B cell (primary cell): ENCODE data around the gene PNKD. TPM values are rescaled to one million over a fixed set of nuclear protein-coding genes. Genes with fewer than 3 reads are reported as not detected.

Source experiments
- ATAC-seq: fragments of 200-7000 bp; cut with Tn5 transposase; one replicate; pipeline ENCODE4 v1.10.0; 2021; ENCODE audit warnings: low read depth, mild to moderate bottlenecking, moderate number of reproducible peaks, moderate library complexity
- CTCF ChIA-PET: fragments of 350-600 bp; sonication (Branson Sonifier 250); formaldehyde crosslinking; loops from one replicate; lab custom pipeline; 2021; ENCODE audit warnings: antibody characterized with exemption, inconsistent platforms; lab: Charles Lee
- POLR2A ChIA-PET: fragments of 350-600 bp; sonication (Branson Sonifier 250); formaldehyde crosslinking; loops from one replicate; lab custom pipeline; 2021; ENCODE audit warnings: antibody characterized with exemption; lab: Charles Lee
- DNase-seq: peaks from one replicate; pipeline ENCODE4 v3.0.0; 2013
- H2AFZ ChIP-seq: 2 replicates; pipeline ENCODE4 v1.6.1; 2012; ENCODE audit warnings: mild to moderate bottlenecking, low read depth, low read length; ENCODE audit not compliant: insufficient read depth, poor library complexity, severe bottlenecking
- H3K27ac ChIP-seq, 2 donors: 1 replicate in 1 of 2; 2 replicates in 1 of 2; pipeline ENCODE4 v1.5.1; 2012 to 2013; ENCODE audit warnings: low read length in 2 of 2, mild to moderate bottlenecking in 2 of 2, moderate library complexity in 1 of 2
- H3K27me3 ChIP-seq, 4 experiments: fragments of 200-600 bp in 1 of 4; sonication (generic) in 1 of 4; replicated peaks in 1 of 4; 1 replicate in 2 of 4; 2 replicates in 2 of 4; pipeline versions ENCODE4 v1.6.1 to v1.7.0; 2013 to 2016; ENCODE audit warnings: low read length in 3 of 4, mild to moderate bottlenecking in 2 of 4, mixed read lengths in 1 of 4, moderate library complexity in 1 of 4; ENCODE audit not compliant: insufficient read depth in 4 of 4, control insufficient read depth in 3 of 4; ENCODE audit errors: control extremely low read depth in 1 of 4
- H3K36me3 ChIP-seq, 2 experiments: replicated peaks in 1 of 2; 1 replicate in 1 of 2; 2 replicates in 1 of 2; pipeline versions ENCODE4 v1.6.1 to v1.7.1; 2013; ENCODE audit warnings: low read length in 1 of 2; ENCODE audit not compliant: insufficient read depth in 2 of 2, control insufficient read depth in 1 of 2; ENCODE audit errors: control extremely low read depth in 1 of 2, extremely low read depth in 1 of 2
- H3K4me1 ChIP-seq, 2 donors: fragments of 200-600 bp in 1 of 2; sonication (generic) in 1 of 2; 1 replicate in 1 of 2; 2 replicates in 1 of 2; pipeline versions ENCODE4 v1.5.1 to v1.6.1; 2013 to 2017; ENCODE audit warnings: low read length in 2 of 2; ENCODE audit not compliant: control insufficient read depth in 2 of 2, insufficient read depth in 2 of 2
- H3K4me2 ChIP-seq: replicated peaks from 2 replicates; pipeline ENCODE3; 2012; ENCODE audit warnings: mild to moderate bottlenecking, low read depth, low read length; ENCODE audit not compliant: poor library complexity, severe bottlenecking
- H3K4me3 ChIP-seq, 5 experiments: fragments of 200-600 bp in 1 of 5; sonication (generic) in 1 of 5; 1 replicate in 3 of 5; 2 replicates in 2 of 5; pipeline versions ENCODE4 v1.5.1 to v1.7.0; 2011 to 2016; ENCODE audit warnings: low read length in 4 of 5, mild to moderate bottlenecking in 4 of 5, low read depth in 2 of 5, control low read depth in 1 of 5, moderate library complexity in 1 of 5; ENCODE audit not compliant: insufficient read depth in 1 of 5; ENCODE audit errors: control extremely low read depth in 1 of 5, extremely low read depth in 1 of 5
- H3K79me2 ChIP-seq: fragments of 200-600 bp; sonication (generic); one replicate; pipeline ENCODE4 v1.6.0; 2016; ENCODE audit warnings: low read length; ENCODE audit not compliant: control insufficient read depth, insufficient read depth
- H3K9ac ChIP-seq: fragments of 200-600 bp; sonication (generic); 2 replicates; pipeline ENCODE4 v1.6.1; 2017; ENCODE audit warnings: mild to moderate bottlenecking, low read length, moderate library complexity
- H3K9me3 ChIP-seq, 3 donors: one replicate each; pipeline versions ENCODE4 v1.6.1 to v1.7.1; 2013; ENCODE audit warnings: low read length in 2 of 3; ENCODE audit not compliant: control insufficient read depth in 2 of 3, insufficient read depth in 1 of 3; ENCODE audit errors: control extremely low read depth in 1 of 3
- H4K20me1 ChIP-seq: 2 replicates; pipeline ENCODE4 v1.6.0; 2012; ENCODE audit warnings: mild to moderate bottlenecking, low read length; ENCODE audit not compliant: insufficient read depth, control insufficient read depth, poor library complexity, severe bottlenecking
- H3K27ac Mint-ChIP-seq: one replicate; pipeline ENCODE4 v1.8.0; 2021; ENCODE audit warnings: mixed read lengths
- H3K27me3 Mint-ChIP-seq: one replicate; pipeline ENCODE4 v1.8.0; 2021; ENCODE audit warnings: mixed read lengths
- H3K4me1 Mint-ChIP-seq: one replicate; pipeline ENCODE4 v1.8.0; 2021; ENCODE audit warnings: mixed read lengths
- H3K4me3 Mint-ChIP-seq: one replicate; pipeline ENCODE4 v1.8.0; 2021; ENCODE audit warnings: mixed read lengths
- H3K9me3 Mint-ChIP-seq: one replicate; pipeline ENCODE4 v1.8.0; 2022; ENCODE audit warnings: mixed read lengths; ENCODE audit not compliant: insufficient read depth
- CTCF ChIP-seq: fragments of 200-600 bp; IDR thresholded peaks from one replicate; pipeline ENCODE4 v1.8.0; 2022; ENCODE audit warnings: antibody characterized with exemption, mild to moderate bottlenecking
- EZH2 ChIP-seq: IDR thresholded peaks from 2 replicates; pipeline ENCODE4 v1.6.1; 2012; ENCODE audit warnings: borderline replicate concordance, low read depth, mild to moderate bottlenecking, moderate library complexity, low read length; ENCODE audit not compliant: insufficient read depth, poor library complexity, severe bottlenecking
- WGBS: methylation state at CpG from one replicate; pipeline ENCODE4 v1.1.5; 2013; ENCODE audit warnings: missing lambda C conversion rate; ENCODE audit not compliant: insufficient coverage; 5-methylcytosine and 5-hydroxymethylcytosine counted together
- intact Hi-C: fragments of 100-400 bp; cut with micrococcal nuclease; formaldehyde crosslinking; loops from one replicate; pipeline ENCODE4 v1.10.0; 2022
- polyA plus RNA-seq: library from polyadenylated mRNA; depleted of rRNA; stranded (reverse); fragments of >200 nt; gene quantifications from 2 replicates; pipeline ENCODE4 v1.2.3, GENCODE V29; 2012
- total RNA-seq, 2 donors: library from RNA; stranded (reverse); fragments of 120-200 nt in 1 of 2; gene quantifications; 1 replicate in 1 of 2; 2 replicates in 1 of 2; pipeline versions ENCODE4 v1.2.3 to v1.2.4, GENCODE V29; 2013 to 2022

The PNKD gene
- total and polyA plus RNA-seq, 2 donors (not counting 1 experiment from before 2014, with no cell fraction given) = 29.7 to 55.8 TPM

GRCh38 chr2:218233543-218233942 lies 36.8 kb upstream of the PNKD start:
- intact Hi-C loops = no loop called here
- H3K79me2 ChIP-seq = peaks cover 64% of the 10 kb centered on the region
- H3K9me3 Mint-ChIP-seq = no peaks in the 10 kb centered on the region

DNA sequence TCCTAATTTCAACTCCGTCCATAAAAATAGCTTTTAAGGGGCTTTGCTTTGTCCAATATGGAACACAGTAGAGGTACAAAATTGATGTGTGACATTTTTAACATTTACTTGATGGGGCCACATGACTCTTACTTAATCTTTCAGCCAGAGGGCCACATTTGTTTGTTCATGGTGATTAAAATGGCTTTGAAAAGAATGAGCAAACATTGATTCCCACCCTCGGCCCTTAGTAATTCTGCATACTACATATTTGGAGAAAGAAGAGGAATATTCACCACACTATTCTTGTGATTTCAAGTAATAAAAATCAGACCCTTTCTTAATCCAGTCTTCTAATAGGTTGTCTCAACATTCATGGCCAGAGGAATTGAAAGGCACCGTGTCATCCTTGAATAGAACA lies 35.8 kb upstream of the PNKD start:
- Mint-ChIP-seq H3K27ac (no peak overlapping the region), H3K27me3 (no peaks in the 10 kb centered on the region), H3K4me3 (no peak overlapping the region), H3K4me1 (peaks cover 17% of the 10 kb centered on the region), H3K9me3 (no peaks in the 10 kb centered on the region)
- intact Hi-C loops = no loop called here
- 80% methylated on average over 1 of the region's 3 CpGs for WGBS
- DNase-seq = no peak
- Histone ChIP-seq H3K4me2 (no peak overlapping the region), H3K27ac (no peak overlapping the region), H2AFZ (no peak overlapping the region), H3K27me3 (no peaks in the 10 kb centered on the region), H3K4me3 (no peak overlapping the region), H3K79me2 (peaks cover 70% of the 10 kb centered on the region), H3K4me1 (peaks cover 15 to 16% of the 10 kb centered on the region in 2 donors), H3K9me3 (no peaks in the 10 kb centered on the region), H3K9ac (no peak overlapping the region), H3K36me3 (peaks cover 10 to 94% of the 10 kb centered on the region in 2 experiments), H4K20me1 (peaks cover 62% of the 10 kb centered on the region)
- ATAC-seq = no peak
- CTCF ChIA-PET = interaction anchor here (0.8 to 2.0 kb wide), 3 partner anchors 23 to 122 kb away, joined by 4 to 8 read pairs (median 4); no protein-coding TSS in a partner anchor
- POLR2A ChIA-PET = no interaction called here
- TF ChIP-seq CTCF (no peak), EZH2 (no peak)

More at GRCh38 chr2:218233543-218233942, 36.8 kb upstream of the PNKD start:
- no peaks in the 10 kb centered on the region for H3K27me3 Mint-ChIP-seq
- peaks cover 26% of the 10 kb centered on the region for H3K4me1 Mint-ChIP-seq
- Histone ChIP-seq H3K4me2 (no peak overlapping the region), H3K4me3 (no peak overlapping the region), H3K4me1 (peaks cover 25% of the 10 kb centered on the region in 2 donors), H3K36me3 (peaks cover 8 to 94% of the 10 kb centered on the region in 2 experiments), H3K9me3 (no peaks in the 10 kb centered on the region), H2AFZ (no peak overlapping the region), H3K9ac (no peak overlapping the region), H3K27ac (no peak overlapping the region), H4K20me1 (peaks cover 62% of the 10 kb centered on the region), H3K27me3 (no peaks in the 10 kb centered on the region)
- H3K27ac Mint-ChIP-seq = peak overlapping the region; percentile 26
- CTCF ChIA-PET = interaction anchor here (2.0 kb wide), 1 partner anchor 24 kb away, joined by 8 read pairs; no protein-coding TSS in a partner anchor
- WGBS = 91% methylated on average over 4 of the region's 4 CpGs
- ATAC-seq = no peak
- TF ChIP-seq CTCF (no peak), EZH2 (no peak)
- H3K4me3 Mint-ChIP-seq = no peak overlapping the region
- DNase-seq = no peak
- POLR2A ChIA-PET = no interaction called here
